HEK293 (cell line): ENCODE measurements around the gene SH3TC1.

Source experiments
- CTCF ChIA-PET: fragments of 350-600 bp; formaldehyde crosslinking; extraction: SDS; loops from one replicate; lab custom pipeline; 2021; ENCODE audit warnings: antibody characterized with exemption; lab: Yijun Ruan, JAX
- POLR2A ChIA-PET: fragments of 300-600 bp; formaldehyde crosslinking; extraction: SDS; loops from one replicate; lab custom pipeline; 2020; ENCODE audit warnings: antibody characterized with exemption, inconsistent platforms; lab: Yijun Ruan, JAX
- H3K27ac ChIP-seq: fragments of 200-500 bp; sonication (Bioruptor generic); 2 replicates; pipeline ENCODE4 v1.5.1; 2014; ENCODE audit warnings: low read depth, low read length, control low read depth, inconsistent platforms; ENCODE audit errors: extremely low read depth
- H3K36me3 ChIP-seq, 2 experiments: fragments of 200-500 bp in 1 of 2; sonication (Bioruptor generic) in 1 of 2; 1 replicate in 1 of 2; 2 replicates in 1 of 2; pipeline ENCODE4 v1.5.1; 2014 to 2017; ENCODE audit warnings: inconsistent platforms in 2 of 2, low read length in 2 of 2; ENCODE audit not compliant: control insufficient read depth in 2 of 2, insufficient read depth in 1 of 2
- H3K4me1 ChIP-seq: fragments of 200-500 bp; sonication (Bioruptor generic); 2 replicates; pipeline ENCODE4 v1.5.1; 2014; ENCODE audit warnings: mild to moderate bottlenecking, low read length, inconsistent platforms; ENCODE audit not compliant: control insufficient read depth, insufficient read depth
- H3K4me3 ChIP-seq: 2 replicates; pipeline ENCODE4 v1.5.1; 2011; ENCODE audit warnings: low read depth, mild to moderate bottlenecking, control low read depth, low read length, moderate library complexity
- H3K9me3 ChIP-seq: fragments of 200-500 bp; sonication (Bioruptor generic); 2 replicates; pipeline ENCODE4 v1.5.1; 2014; ENCODE audit warnings: low read depth, low read length, inconsistent platforms; ENCODE audit not compliant: control insufficient read depth, insufficient read depth
- SETDB1 ChIP-seq: IDR thresholded peaks from one replicate; pipeline ENCODE4 v1.6.1; 2017; ENCODE audit warnings: mild to moderate bottlenecking, low read length, moderate library complexity, mixed read lengths; ENCODE audit not compliant: insufficient read length
- ZBTB6 ChIP-seq: fragments of 450-650 bp; formaldehyde crosslinking; IDR thresholded peaks from 2 replicates; pipeline ENCODE4 v1.5.1; 2017; ENCODE audit warnings: missing biosample characterization, missing genetic modification characterization
- ZFP37 ChIP-seq: fragments of 450-650 bp; formaldehyde crosslinking; IDR thresholded peaks from 2 replicates; pipeline ENCODE4 v1.5.1; 2016; ENCODE audit warnings: missing biosample characterization, missing genetic modification characterization
- ZNF140 ChIP-seq: fragments of 450-650 bp; formaldehyde crosslinking; IDR thresholded peaks from 2 replicates; pipeline ENCODE4 v1.5.1; 2016; ENCODE audit warnings: missing biosample characterization, missing genetic modification characterization
- ZNF221 ChIP-seq: fragments of 450-650 bp; formaldehyde crosslinking; IDR thresholded peaks from 2 replicates; pipeline ENCODE4 v1.5.1; 2017; ENCODE audit warnings: missing biosample characterization, missing genetic modification characterization, borderline replicate concordance
- ZNF24 ChIP-seq: fragments of 450-650 bp; formaldehyde crosslinking; IDR thresholded peaks from 2 replicates; pipeline ENCODE4 v1.5.1; 2016; ENCODE audit warnings: missing biosample characterization, missing genetic modification characterization
- ZNF274 ChIP-seq, 2 experiments: fragments of 200-500 bp in 1 of 2; fragments of 450-650 bp in 1 of 2; sonication (Bioruptor generic) in 1 of 2; formaldehyde crosslinking in 1 of 2; IDR thresholded peaks; 2 replicates each; pipeline versions ENCODE4 v1.5.1 to v1.6.1; 2014 to 2016; ENCODE audit warnings: borderline replicate concordance in 1 of 2, inconsistent platforms in 1 of 2, low read length in 1 of 2, missing biosample characterization in 1 of 2, missing genetic modification characterization in 1 of 2
- ZNF292 ChIP-seq: fragments of 450-650 bp; formaldehyde crosslinking; IDR thresholded peaks from 2 replicates; pipeline ENCODE4 v1.5.1; 2016; ENCODE audit warnings: low read depth, missing biosample characterization, missing genetic modification characterization, borderline replicate concordance
- ZNF302 ChIP-seq: fragments of 450-650 bp; formaldehyde crosslinking; IDR thresholded peaks from 2 replicates; pipeline ENCODE4 v1.5.1; 2016; ENCODE audit warnings: missing biosample characterization, missing genetic modification characterization, low read depth
- ZNF335 ChIP-seq: fragments of 450-650 bp; formaldehyde crosslinking; conservative IDR thresholded peaks from 2 replicates; pipeline ENCODE4 v1.5.1; 2016; ENCODE audit warnings: missing biosample characterization, missing genetic modification characterization
- ZNF394 ChIP-seq: fragments of 450-650 bp; formaldehyde crosslinking; IDR thresholded peaks from 2 replicates; pipeline ENCODE4 v1.5.1; 2016; ENCODE audit warnings: missing biosample characterization, missing genetic modification characterization, mild to moderate bottlenecking, moderate library complexity, borderline replicate concordance
- ZNF544 ChIP-seq: fragments of 450-650 bp; formaldehyde crosslinking; IDR thresholded peaks from 2 replicates; pipeline ENCODE4 v1.5.0; 2017; ENCODE audit warnings: missing biosample characterization, missing genetic modification characterization
- ZNF558 ChIP-seq: fragments of 450-650 bp; formaldehyde crosslinking; IDR thresholded peaks from 2 replicates; pipeline ENCODE4 v1.5.1; 2016; ENCODE audit warnings: missing biosample characterization, missing genetic modification characterization
- ZNF623 ChIP-seq: fragments of 450-650 bp; formaldehyde crosslinking; IDR thresholded peaks from 2 replicates; pipeline ENCODE4 v1.5.1; 2016; ENCODE audit warnings: missing biosample characterization, missing genetic modification characterization
- ZNF654 ChIP-seq: fragments of 450-650 bp; formaldehyde crosslinking; IDR thresholded peaks from 2 replicates; pipeline ENCODE4 v1.5.1; 2016; ENCODE audit warnings: low read depth, missing biosample characterization, missing genetic modification characterization
- ZNF670 ChIP-seq: fragments of 450-650 bp; formaldehyde crosslinking; IDR thresholded peaks from 2 replicates; pipeline ENCODE4 v1.5.1; 2016; ENCODE audit warnings: missing biosample characterization, missing genetic modification characterization, low read depth
- ZNF701 ChIP-seq: fragments of 450-650 bp; formaldehyde crosslinking; IDR thresholded peaks from 2 replicates; pipeline ENCODE4 v1.5.1; 2016; ENCODE audit warnings: missing biosample characterization, missing genetic modification characterization
- ZNF707 ChIP-seq: fragments of 450-650 bp; formaldehyde crosslinking; IDR thresholded peaks from 2 replicates; pipeline ENCODE4 v1.5.1; 2016; ENCODE audit warnings: missing biosample characterization, missing genetic modification characterization
- ZNF76 ChIP-seq: fragments of 450-650 bp; formaldehyde crosslinking; IDR thresholded peaks from 2 replicates; pipeline ENCODE4; 2016; ENCODE audit warnings: low read depth, missing biosample characterization, missing genetic modification characterization, borderline replicate concordance
- ZNF776 ChIP-seq: fragments of 450-650 bp; formaldehyde crosslinking; IDR thresholded peaks from 2 replicates; pipeline ENCODE4 v1.5.0; 2017; ENCODE audit warnings: missing biosample characterization, missing genetic modification characterization, borderline replicate concordance
- ZSCAN23 ChIP-seq: fragments of 450-650 bp; formaldehyde crosslinking; IDR thresholded peaks from 2 replicates; pipeline ENCODE4 v1.5.1; 2016; ENCODE audit warnings: missing biosample characterization, missing genetic modification characterization
- ZXDB ChIP-seq: fragments of 450-650 bp; formaldehyde crosslinking; IDR thresholded peaks from 2 replicates; pipeline ENCODE4 v1.5.1; 2016; ENCODE audit warnings: missing biosample characterization, missing genetic modification characterization
- TF ChIP-seq, protein P1 (sequence below): fragments of 450-650 bp; formaldehyde crosslinking; IDR thresholded peaks from 2 replicates; pipeline ENCODE4 v1.5.1; 2016; ENCODE audit warnings: missing biosample characterization, missing genetic modification characterization, low read depth
- TF ChIP-seq, protein P2 (sequence below): sonication (generic); formaldehyde crosslinking; IDR thresholded peaks from 2 replicates; pipeline ENCODE4 v1.8.1; 2022; ENCODE audit warnings: mild to moderate bottlenecking, moderate library complexity, missing genetic modification reagents
- TF ChIP-seq, protein P3 (sequence below): fragments of 450-650 bp; formaldehyde crosslinking; IDR thresholded peaks from 2 replicates; pipeline ENCODE4 v1.5.1; 2016; ENCODE audit warnings: missing biosample characterization, missing genetic modification characterization

The SH3TC1 gene

DNA sequence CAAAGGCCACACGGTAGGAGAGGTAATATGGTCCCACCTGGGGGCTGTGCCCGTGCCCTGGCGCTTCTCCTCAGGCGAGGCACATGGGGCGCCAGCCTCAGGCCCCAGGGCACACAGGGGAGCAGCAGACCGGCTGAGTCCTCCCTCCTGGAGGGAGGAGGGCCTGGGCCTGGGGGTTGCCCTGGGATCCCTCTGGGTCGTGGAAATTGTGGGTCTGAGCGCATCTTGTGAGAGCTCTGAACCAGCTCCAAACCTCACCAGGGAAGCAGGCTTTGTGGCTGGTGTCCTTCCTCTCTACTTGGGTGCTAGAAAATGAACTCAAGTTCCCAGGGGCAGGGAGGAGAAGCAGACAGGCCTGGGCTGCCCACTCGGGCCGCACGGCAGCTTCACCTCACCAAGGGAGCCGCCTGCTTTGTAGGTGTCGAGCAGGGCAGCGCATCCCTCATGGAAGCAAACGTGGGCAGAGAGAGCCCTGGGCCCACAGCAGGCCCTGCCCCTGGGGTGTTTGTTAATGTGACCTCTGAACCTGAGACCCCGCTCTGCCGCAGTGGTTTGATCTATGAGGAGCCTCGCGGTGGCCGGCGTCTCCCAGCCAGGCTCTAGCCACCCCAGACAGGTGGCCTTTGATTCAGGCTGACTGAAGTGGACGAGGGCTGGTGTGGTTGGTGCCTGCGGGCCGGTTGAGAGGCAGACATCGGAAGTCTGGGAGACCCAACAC, 81.2 kb downstream of the SH3TC1 start:
- Histone ChIP-seq H3K4me1 (no peaks in the 10 kb centered on the region), H3K27ac (no peak overlapping the region), H3K9me3 (no peaks in the 10 kb centered on the region), H3K4me3 (no peak overlapping the region), H3K36me3 (no peaks in the 10 kb centered on the region)
- ChIA-PET CTCF (interaction anchor here (1.5 kb wide), 1 partner anchor 122 kb away, joined by 4 read pairs; no protein-coding TSS in a partner anchor), POLR2A (interaction anchor here (0.6 kb wide), 1 partner anchor 100 kb away, joined by 4 read pairs; no protein-coding TSS in a partner anchor)
- TF ChIP-seq, protein P1, sequence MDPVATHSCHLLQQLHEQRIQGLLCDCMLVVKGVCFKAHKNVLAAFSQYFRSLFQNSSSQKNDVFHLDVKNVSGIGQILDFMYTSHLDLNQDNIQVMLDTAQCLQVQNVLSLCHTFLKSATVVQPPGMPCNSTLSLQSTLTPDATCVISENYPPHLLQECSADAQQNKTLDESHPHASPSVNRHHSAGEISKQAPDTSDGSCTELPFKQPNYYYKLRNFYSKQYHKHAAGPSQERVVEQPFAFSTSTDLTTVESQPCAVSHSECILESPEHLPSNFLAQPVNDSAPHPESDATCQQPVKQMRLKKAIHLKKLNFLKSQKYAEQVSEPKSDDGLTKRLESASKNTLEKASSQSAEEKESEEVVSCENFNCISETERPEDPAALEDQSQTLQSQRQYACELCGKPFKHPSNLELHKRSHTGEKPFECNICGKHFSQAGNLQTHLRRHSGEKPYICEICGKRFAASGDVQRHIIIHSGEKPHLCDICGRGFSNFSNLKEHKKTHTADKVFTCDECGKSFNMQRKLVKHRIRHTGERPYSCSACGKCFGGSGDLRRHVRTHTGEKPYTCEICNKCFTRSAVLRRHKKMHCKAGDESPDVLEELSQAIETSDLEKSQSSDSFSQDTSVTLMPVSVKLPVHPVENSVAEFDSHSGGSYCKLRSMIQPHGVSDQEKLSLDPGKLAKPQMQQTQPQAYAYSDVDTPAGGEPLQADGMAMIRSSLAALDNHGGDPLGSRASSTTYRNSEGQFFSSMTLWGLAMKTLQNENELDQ (tag by site-specific recombination) = no peak
- TF ChIP-seq ZNF76 (tag by site-specific recombination) (no peak), ZSCAN23 (no peak), ZBTB6 (tag by site-specific recombination) (no peak), ZNF292 (tag by site-specific recombination) (no peak), ZNF544 (tag by site-specific recombination) (no peak), ZNF701 (no peak), ZNF558 (no peak), ZXDB (tag by site-specific recombination) (no peak), ZNF670 (tag by site-specific recombination) (no peak), ZNF302 (tag by site-specific recombination) (no peak), ZNF140 (tag by site-specific recombination) (no peak), ZNF707 (no peak), ZNF654 (tag by site-specific recombination) (no peak), ZNF274 (IDR thresholded peaks at IDR 0.05; ENCODE audit: low read length) (no peak), ZNF274 (tag by site-specific recombination; IDR thresholded peaks at IDR 0.05; ENCODE audit: borderline replicate concordance) (no peak), ZNF623 (tag by site-specific recombination) (no peak)
- TF ChIP-seq, protein P2, sequence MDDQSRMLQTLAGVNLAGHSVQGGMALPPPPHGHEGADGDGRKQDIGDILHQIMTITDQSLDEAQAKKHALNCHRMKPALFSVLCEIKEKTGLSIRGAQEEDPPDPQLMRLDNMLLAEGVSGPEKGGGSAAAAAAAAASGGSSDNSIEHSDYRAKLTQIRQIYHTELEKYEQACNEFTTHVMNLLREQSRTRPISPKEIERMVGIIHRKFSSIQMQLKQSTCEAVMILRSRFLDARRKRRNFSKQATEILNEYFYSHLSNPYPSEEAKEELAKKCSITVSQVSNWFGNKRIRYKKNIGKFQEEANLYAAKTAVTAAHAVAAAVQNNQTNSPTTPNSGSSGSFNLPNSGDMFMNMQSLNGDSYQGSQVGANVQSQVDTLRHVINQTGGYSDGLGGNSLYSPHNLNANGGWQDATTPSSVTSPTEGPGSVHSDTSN (CRISPR knock-in tag) = no peak
- TF ChIP-seq, protein P3, sequence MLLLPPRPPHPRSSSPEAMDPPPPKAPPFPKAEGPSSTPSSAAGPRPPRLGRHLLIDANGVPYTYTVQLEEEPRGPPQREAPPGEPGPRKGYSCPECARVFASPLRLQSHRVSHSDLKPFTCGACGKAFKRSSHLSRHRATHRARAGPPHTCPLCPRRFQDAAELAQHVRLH (tag by site-specific recombination) = no peak

DNA sequence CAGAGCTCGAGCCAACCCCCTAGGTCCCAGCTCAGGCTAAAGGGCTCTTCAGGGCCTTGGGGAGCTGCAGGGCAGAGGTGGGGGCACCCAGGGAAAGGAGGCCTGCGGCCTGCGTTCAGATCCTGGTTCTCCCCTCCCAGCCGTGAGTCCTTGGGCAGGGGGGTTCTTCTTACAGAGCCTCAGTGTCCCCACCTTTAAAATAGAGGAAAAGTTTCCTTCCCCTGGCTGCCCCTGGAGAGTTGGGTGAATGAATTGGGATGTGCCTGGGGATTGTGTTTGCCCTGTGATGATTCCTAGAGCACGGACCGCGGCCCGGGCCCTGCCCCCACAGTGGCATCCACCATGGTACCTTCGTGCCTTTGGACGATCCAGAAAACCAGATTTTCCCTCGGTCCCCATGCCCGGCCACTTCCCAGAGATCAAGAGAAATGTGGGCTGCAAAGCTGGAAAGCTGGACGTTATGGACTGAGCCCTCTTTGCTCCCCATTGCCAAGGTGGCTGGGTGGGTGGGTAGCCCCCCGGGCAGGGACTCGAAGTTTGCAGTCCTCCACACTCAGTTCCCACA, 81.9 kb downstream of the SH3TC1 start:
- H3K36me3 ChIP-seq = no peaks in the 10 kb centered on the region
- H3K4me3 ChIP-seq = no peak overlapping the region
- ChIA-PET CTCF (no interaction called here), POLR2A (no interaction called here)
- no peaks in the 10 kb centered on the region for H3K9me3 ChIP-seq
- H3K4me1 ChIP-seq = no peaks in the 10 kb centered on the region
- no peak overlapping the region for H3K27ac ChIP-seq
- TF ChIP-seq ZNF701 (no peak), ZNF776 (tag by site-specific recombination) (no peak), ZNF24 (tag by site-specific recombination) (no peak), SETDB1 (no peak), ZNF335 (tag by site-specific recombination) (no peak), ZNF221 (tag by site-specific recombination) (no peak), ZNF394 (tag by site-specific recombination) (no peak), ZNF707 (no peak), ZNF654 (tag by site-specific recombination) (no peak), ZFP37 (tag by site-specific recombination) (no peak)
